ENCODE measurements around the gene POLDIP3.
"Not testable (repeated sequence)": the region's sequence is repeated elsewhere in the genome, so short reads cannot be mapped to it uniquely, and the experiment has no call there.

DNA sequence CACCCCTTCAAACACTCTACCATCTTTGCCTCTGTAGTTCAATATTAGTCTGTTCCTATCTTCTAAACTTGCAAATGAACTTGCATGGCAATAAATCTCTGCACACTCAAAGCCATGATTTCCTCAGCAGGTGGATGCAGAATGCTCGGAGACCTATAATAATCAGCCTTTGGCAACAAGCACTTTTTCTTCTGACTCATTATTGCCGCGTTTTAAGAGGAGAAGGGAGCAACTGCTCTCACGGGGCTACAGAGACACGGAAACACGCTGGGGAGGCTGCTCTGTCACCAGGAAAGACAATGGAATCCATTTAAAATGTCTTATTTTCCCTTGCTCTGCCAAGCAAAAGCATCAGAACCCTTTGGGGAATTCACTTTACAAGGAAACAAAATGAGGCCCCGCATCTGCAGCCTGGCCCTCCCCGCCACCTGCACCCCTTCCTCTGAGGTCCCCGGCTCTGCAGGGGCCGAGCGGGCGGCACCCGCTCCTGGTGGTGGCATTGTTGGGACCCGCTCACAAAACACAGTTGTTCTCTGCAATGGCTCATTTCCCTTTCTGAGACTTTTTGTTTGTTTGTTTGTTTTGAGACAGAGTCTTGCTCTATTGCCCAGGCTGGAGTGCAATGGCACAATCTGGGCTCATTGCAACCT, 79.5 kb downstream of the POLDIP3 start:
- not testable (repeated sequence) for TF ChIP-seq EZH2 (IDR thresholded peaks at IDR 0.05; ENCODE audit: insufficient read depth, poor library complexity, severe bottlenecking); EZH2phosphoT487 (IDR thresholded peaks at IDR 0.05; ENCODE audit: insufficient read depth, low read depth)

Measured in GM23248 (cell line).